NCI-H146 treated with DMSO at 0.1 percent for 48 hours (cell line): ENCODE results near the gene CHD2.
A peak's percentile ranks its signal among the peaks of the same experiment; 100 is the strongest.
"Not testable (repeated sequence)": the region's sequence is repeated elsewhere in the genome, so short reads cannot be mapped to it uniquely, and the experiment has no call there.

Experiments
- DNase-seq: peaks from one replicate; lab custom pipeline; 2025; ENCODE audit not compliant: unreplicated experiment; lab: John Stamatoyannopoulos, UW

Gene CHD2

DNA sequence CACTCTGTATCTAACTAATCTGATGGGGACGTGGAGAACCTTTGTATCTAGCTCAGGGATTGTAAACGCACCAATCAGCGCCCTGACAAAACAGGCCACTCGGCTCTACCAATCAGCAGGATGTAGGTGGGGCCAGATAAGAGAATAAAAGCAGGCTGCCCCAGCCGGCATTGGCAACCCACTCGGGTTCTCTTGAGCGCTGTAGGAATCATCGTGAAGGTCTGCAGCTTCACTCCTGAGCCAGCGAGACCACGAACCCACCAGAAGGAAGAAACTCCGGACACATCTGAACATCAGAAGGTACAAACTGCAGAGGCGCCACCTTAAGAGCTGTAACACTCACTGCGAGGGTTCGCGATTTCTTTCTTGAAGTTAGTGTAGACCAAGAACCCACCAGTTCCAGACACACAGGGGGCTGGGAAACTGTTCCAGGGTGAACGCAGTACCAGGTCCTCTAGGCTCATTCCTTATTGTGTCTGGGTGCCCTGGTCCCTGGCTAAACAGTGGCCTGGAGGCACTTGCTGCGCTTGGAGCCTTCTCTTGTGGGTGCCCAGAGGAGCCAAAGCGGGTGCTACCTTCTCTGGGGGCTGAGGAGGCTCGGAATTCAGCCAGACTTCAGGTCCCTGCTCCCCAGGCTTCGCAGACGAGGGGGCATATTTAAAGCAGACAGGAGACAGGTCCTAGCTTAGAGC, 132.5 kb downstream of the CHD2 start:
- DNase-seq: not testable (repeated sequence)

DNA sequence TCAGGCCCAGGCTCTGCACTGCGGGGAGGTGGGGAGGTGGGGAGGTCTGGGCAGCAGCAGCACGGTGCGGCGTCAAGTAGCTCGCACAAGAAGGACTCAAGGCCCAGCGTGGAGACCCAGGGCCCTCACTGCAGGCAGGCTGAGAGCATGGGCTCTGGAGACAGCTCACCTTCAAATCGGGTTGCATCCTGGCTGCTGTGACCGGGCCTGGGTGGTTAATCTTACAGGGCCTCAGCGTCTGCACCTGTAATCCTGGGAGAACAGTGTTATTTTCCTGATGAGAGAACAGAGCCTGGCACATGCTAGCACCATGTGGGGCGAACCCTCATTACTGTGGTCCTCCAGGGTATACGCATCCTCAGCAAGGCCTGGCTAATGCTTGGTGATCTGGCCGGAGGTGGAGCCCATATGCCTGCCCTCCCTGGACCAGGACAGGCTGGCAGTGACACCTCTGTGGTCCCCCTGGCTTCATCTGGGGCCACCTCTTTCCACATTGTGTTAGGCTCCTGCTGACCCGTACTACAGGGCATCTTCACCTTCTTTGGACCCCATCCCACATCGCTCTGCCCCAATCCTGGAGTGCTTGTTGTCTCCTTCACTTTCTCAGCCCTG, 133.4 kb downstream of the CHD2 start:
- no peak for DNase-seq

DNA sequence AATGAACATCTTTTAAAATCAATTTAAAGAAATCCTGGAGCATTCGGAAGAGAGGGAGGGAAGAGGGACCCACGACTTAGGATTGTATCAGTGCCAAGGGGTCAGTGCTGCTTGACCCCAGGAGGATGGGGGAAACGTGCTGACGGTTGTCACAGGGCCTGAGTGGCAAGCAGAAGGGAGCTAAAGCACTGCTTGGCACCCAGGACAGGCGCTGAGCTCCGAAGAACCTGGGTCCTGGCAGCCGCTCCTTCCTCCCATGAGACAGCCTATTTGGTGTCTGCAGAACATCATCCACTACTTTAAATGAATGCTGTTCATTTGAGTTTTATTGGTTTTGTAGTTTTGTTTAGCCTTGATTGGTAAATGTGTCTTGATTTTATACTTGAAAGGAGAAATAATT, 134.4 kb downstream of the CHD2 start:
- DNase-seq: no peak

DNA sequence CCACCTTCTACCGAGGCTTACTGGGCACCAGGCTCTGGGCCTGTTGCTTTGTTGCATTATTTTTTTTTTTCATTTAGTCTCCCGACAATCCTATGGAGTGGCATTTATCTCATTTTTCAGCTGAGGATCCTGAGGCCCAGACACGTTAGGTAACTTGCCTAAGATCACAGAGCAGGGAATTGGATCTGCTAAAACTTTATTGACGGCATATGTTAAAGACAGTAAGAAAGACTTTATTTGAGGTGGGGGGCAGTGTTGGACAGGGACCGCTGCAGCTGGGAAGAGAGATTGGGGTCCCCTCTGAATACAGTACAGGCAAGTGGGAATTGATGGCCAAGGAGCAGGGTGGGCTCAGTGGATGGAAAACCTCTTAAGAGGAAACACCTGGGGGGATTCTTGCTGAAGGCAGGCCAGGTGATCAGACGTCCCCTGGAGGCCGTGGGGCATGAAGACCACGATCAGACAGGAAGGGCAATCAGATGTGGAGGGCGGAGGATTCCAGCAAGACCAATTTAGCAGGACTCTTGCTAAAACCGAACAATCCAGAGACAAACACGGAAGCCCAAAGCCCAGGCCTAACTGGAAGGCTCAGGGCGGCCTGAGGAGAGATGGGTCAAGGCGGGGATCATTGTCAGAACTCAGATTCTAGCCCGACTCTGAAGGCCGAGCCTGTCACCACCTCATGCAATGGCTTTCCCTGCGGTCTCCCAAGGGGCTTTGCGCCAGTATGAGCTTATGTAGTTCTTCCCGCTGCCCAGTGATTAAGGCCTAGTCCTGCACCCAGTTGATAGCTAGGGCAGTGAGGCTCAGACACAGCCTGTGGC, 135.2 kb downstream of the CHD2 start:
- no peak for DNase-seq

DNA sequence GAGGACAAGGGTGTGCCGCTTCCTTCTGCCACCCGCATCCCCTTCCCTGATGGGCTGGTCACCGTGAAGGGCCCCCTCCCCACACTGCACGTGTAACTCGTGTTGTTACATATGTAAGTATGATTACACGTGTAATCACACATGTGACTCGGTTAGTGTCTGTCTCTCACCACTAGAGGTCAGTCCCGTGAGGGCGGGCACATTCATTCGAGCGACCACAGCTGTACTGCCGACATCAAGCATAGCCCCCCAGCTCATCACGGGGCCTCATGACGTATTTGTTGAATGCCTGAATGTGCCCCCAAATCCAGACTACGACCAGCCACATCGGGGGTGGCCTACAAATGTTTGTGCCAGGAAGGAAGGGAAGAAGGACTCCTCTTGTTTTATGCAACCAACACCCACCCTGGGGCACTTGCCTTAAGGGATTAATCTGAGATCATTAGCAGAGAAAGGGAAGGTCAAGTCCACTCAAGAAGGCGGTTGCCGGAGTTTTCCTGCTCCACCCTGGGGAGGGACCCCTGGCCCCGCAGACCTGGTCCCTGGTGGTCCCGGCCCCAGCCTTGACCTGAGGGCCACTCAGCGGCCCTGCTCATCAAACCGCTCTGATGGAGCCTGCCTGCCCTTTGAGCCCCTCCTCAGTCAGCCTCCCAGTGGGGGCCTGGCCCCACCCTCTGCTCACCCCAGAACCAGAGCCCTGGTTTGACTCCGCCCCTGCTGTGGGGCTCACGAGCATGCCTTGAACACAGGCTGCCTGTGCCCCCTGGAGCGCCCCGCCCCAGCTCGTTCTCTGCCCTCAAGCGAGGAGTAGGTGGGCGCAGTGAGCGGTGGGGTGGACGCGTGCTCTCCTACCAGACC, 136.1 kb downstream of the CHD2 start:
- DNase-seq: peak; percentile 51

DNA sequence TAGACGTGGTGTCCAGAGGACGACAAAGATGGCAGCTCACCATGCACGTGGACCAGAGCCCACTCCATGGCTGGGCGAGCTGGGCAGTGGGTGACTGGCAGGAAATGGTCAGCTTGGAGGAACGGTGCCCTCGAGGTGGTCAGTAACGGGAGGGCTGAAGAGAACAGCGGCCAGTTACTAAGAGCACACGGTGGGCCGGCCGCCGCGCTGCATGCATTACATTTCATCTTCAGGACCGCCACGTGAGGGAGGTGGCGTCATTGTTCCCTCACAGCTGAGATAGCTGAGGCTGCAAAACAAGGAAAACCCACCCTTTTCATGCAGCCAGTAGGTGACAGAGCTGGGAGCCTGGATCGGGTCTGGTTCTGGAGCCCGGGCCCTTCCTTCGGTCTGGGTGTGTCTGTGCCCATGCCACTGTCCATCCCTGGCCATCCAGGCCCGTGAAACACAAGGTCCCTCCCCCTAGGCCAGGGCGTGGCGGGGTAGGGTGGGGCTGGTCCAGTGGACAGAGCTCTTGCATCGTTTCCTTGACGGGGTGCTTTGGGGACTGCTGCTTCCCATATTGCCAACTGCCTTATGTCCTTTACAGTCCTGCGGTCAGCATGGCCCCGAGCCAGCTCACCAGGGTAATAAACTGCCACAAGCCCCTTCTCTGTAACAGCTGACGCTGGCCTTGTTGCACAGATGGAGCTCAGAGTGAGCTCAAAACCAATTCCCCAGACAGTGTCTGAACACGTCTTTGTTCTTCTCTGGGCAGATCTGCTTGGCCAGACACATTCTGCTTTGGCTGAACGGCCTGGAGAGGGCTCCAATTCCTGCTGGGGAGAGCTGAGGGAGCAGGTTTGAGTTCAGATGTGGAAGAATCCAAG, 137.1 kb downstream of the CHD2 start:
- peak; percentile 48 for DNase-seq

GRCh38 chr15:93037820-93038705, 137.9 kb downstream of the CHD2 start:
- DNase-seq: no peak

DNA sequence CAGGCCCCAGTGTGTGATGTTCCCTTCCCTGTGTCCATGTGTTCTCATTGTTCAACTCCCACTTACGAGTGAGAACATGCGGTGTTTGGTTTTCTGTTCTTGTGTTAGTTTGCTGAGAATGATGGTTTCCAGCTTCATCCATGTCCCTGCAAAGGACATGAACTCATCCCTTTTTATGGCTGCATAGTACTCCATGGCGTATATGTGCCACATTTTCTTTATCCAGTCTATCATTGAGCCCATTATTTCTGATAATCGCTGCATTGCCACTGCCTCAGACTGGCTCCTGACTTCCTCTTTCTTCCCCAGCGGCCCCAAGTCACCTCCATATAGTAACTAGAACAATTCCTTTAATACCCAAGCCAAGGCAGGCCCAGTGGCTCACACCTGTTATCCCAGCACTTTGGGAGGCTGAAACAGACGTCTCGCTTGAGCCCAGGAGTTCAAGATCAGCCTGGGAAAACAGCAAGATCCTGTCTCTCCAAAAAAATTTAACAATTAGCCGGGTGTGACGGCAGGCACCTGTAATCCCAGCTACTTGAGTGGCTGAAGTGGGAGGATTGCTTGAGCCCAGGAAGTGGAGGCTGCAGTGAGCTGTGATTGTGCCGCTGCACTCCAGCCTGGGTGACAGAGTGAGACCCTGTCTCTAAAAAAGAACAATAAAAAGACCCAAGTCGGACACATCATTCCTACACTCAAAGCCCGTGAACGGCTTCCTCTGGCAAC, 139.6 kb downstream of the CHD2 start:
- not testable (repeated sequence) for DNase-seq

- DNase-seq: no peak
Measured at GRCh38 chr15:93040288-93041158, 140.4 kb downstream of the CHD2 start.

DNA sequence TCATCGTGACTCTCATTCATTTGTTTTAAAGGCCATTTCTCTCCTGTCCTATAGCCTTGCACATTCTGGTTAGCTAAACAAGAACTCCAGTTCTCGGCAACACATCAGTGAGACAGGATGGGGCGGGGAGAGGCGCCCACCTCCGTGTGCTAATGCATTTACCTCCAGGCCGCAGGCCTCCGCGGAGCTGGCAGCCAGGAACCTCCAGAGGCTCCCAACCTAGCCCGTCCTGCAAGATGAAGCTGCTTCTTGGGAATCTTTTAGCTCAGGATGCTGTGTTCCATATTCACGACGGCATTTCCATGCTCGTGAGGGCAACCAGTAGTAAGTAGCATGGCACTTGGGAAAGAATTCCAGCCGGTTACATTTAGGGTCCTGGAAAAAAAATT, 141.0 kb downstream of the CHD2 start:
- no peak for DNase-seq

GRCh38 chr15:93042211-93042610, 142.1 kb downstream of the CHD2 start:
- DNase-seq: no peak

- no peak for DNase-seq
Measured at GRCh38 chr15:93042691-93043378, 142.7 kb downstream of the CHD2 start.

GRCh38 chr15:93043621-93044300, 143.6 kb downstream of the CHD2 start:
- DNase-seq: no peak

DNA sequence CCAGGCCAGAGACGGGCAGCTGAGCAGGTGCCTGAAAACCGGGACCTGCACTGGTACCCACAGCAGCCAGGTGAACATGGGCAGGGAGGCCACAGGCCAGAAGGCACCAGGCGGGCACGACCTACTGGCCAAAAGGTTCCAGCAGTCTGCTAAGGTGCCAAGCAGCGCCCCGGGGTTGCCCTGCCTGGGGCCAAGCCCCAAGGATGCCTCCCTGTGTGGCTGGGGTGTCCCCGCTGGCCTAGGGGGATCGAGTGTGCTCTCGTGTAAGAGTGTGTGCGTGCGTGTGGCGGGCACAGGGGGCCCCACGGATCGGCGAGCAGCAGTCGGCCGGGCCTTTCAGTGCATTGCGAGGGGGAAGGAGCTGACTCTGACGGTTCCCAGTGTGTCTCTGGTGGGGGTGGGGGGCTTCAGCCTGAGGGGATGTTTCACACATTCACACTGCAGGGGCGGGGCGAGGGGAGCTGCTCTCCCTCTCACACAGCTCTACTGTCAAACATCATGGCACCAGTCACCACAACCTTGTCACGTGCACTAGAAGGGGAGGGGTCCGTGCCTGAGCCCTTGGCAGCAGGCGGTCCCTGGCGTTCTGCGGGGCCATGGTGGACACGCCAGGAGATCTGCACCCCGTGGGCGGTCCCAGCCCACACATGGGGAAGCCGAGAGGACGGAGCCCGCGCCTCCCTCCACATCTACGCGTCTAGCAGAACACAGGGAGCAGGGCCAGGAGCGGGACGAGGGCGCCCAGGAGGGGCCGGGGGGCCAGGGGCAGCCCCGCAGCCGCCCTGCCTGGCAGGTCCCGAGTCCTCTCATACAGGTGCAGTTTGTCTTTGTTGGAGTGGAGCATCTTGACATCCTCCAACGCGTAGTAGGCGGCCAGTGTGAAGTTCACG, 144.4 kb downstream of the CHD2 start:
- no peak for DNase-seq

DNA sequence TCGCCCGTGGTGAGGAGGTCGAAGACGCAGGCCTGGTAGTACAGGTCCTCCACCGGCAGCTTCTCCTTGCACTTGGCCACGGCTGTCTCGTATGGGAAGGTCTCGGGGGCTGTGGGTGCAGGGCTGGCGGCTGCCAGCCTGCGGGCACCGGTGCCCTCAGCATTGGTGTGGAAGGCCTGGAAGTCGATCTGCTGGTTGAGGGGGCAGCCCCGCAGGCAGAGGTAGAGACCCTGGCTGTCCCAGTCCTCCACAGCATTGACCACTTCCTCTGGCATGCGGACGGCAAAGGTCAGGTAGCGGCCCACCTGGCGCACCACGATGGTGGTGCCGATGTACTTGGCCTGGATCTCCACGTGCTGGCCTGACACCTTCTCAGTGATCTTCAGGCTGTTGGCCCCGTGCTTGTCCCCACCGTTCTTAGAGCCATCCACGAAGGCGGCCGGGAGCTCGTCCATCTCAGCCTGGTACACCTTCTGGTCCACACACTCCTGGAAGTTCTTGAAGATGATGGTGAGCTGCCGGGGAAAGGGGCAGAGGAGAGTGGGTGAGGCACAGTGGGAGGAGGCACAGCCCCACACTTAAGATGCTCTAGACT, 145.2 kb downstream of the CHD2 start:
- DNase-seq: no peak
